SU-DHL-6 (cell line): ENCODE results near the gene MYB.

Experiments used
- EZH2phosphoT487 ChIP-seq: fragments of 200-600 bp; sonication (generic), shearing (Covaris generic); conservative IDR thresholded peaks from 2 replicates; pipeline ENCODE4 v1.6.1; 2018; ENCODE audit warnings: mild to moderate bottlenecking, antibody characterized with exemption, low read length, moderate library complexity, mixed read lengths
- TF ChIP-seq, protein P1 (sequence below): fragments of 200-600 bp; sonication (generic); IDR thresholded peaks from one replicate; pipeline ENCODE4 v1.5.1; 2017; ENCODE audit warnings: antibody characterized with exemption, mild to moderate bottlenecking, low read length, moderate library complexity; ENCODE audit not compliant: insufficient read depth, poor library complexity, severe bottlenecking

DNA sequence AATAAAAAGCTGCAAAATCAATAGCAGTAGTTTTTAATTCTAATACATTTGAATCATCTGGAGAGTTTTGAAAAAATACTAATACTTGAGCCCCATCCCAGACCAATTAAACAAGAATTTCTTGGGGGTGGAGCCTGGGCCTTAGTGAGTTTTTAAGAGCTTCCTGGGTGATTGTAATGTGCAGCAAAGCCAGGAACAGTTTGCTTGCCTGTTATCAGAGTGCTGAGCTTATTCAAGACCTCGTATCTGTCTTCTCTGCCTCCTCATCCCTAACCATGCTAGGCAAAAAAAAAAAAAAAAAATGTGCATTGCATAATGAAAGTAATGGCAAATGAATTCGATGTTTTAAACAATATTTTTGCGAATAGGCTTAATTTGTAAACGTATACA, 36.4 kb upstream of the MYB start:
- TF ChIP-seq, protein P1, sequence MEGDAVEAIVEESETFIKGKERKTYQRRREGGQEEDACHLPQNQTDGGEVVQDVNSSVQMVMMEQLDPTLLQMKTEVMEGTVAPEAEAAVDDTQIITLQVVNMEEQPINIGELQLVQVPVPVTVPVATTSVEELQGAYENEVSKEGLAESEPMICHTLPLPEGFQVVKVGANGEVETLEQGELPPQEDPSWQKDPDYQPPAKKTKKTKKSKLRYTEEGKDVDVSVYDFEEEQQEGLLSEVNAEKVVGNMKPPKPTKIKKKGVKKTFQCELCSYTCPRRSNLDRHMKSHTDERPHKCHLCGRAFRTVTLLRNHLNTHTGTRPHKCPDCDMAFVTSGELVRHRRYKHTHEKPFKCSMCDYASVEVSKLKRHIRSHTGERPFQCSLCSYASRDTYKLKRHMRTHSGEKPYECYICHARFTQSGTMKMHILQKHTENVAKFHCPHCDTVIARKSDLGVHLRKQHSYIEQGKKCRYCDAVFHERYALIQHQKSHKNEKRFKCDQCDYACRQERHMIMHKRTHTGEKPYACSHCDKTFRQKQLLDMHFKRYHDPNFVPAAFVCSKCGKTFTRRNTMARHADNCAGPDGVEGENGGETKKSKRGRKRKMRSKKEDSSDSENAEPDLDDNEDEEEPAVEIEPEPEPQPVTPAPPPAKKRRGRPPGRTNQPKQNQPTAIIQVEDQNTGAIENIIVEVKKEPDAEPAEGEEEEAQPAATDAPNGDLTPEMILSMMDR: no peak
- no peak for TF ChIP-seq EZH2phosphoT487
